Right hindlimb (tissue), 1 donor: Measurements from ENCODE around the gene CHRNA4.
A peak's percentile ranks its signal among the peaks of the same experiment; 100 is the strongest.
"Not testable (repeated sequence)": the region's sequence is repeated elsewhere in the genome, so short reads cannot be mapped to it uniquely, and the experiment has no call there.

Experiments used
- DNase-seq: peaks from one replicate; pipeline ENCODE4 v3.0.0-alpha.2; 2018

Gene CHRNA4

GRCh38 chr20:63347950-63348827 lies 13.0 kb downstream of the CHRNA4 start:
- DNase-seq, result no peak

GRCh38 chr20:63347081-63347741 lies 13.9 kb downstream of the CHRNA4 start:
- DNase-seq, result no peak

- DNase-seq, result no peak
Measured at GRCh38 chr20:63346131-63347080, 14.7 kb downstream of the CHRNA4 start.

- no peak for DNase-seq
Measured at GRCh38 chr20:63345328-63346100, 15.6 kb downstream of the CHRNA4 start.

- peak; percentile 73 for DNase-seq
Measured at GRCh38 chr20:63344616-63345327, 16.4 kb downstream of the CHRNA4 start.

GRCh38 chr20:63343460-63344445 lies 17.4 kb downstream of the CHRNA4 start:
- DNase-seq, result no peak

- DNase-seq, result no peak
Measured at GRCh38 chr20:63342561-63343459, 18.3 kb downstream of the CHRNA4 start.

GRCh38 chr20:63340158-63340688 lies 20.9 kb downstream of the CHRNA4 start:
- DNase-seq, result not testable (repeated sequence)

GRCh38 chr20:63339154-63340094 lies 21.7 kb downstream of the CHRNA4 start:
- not testable (repeated sequence) for DNase-seq

- DNase-seq, result no peak
Measured at GRCh38 chr20:63337786-63338420, 23.2 kb downstream of the CHRNA4 start.

- DNase-seq, result no peak
Measured at GRCh38 chr20:63336232-63336752, 24.9 kb downstream of the CHRNA4 start.

- no peak for DNase-seq
Measured at GRCh38 chr20:63335711-63336110, 25.4 kb downstream of the CHRNA4 start.

- not testable (repeated sequence) for DNase-seq
Measured at GRCh38 chr20:63335060-63335459, 26.1 kb downstream of the CHRNA4 start.

GRCh38 chr20:63334356-63334755 lies 26.8 kb downstream of the CHRNA4 start:
- no peak for DNase-seq

GRCh38 chr20:63333241-63333836 lies 27.8 kb downstream of the CHRNA4 start:
- DNase-seq, result no peak

- DNase-seq, result no peak
Measured at GRCh38 chr20:63332488-63333240, 28.5 kb downstream of the CHRNA4 start.
